Measurements from ENCODE around the gene INAVA.
"Not testable (repeated sequence)": the region's sequence is repeated elsewhere in the genome, so short reads cannot be mapped to it uniquely, and the experiment has no call there.

- TF ChIP-seq, protein P1, sequence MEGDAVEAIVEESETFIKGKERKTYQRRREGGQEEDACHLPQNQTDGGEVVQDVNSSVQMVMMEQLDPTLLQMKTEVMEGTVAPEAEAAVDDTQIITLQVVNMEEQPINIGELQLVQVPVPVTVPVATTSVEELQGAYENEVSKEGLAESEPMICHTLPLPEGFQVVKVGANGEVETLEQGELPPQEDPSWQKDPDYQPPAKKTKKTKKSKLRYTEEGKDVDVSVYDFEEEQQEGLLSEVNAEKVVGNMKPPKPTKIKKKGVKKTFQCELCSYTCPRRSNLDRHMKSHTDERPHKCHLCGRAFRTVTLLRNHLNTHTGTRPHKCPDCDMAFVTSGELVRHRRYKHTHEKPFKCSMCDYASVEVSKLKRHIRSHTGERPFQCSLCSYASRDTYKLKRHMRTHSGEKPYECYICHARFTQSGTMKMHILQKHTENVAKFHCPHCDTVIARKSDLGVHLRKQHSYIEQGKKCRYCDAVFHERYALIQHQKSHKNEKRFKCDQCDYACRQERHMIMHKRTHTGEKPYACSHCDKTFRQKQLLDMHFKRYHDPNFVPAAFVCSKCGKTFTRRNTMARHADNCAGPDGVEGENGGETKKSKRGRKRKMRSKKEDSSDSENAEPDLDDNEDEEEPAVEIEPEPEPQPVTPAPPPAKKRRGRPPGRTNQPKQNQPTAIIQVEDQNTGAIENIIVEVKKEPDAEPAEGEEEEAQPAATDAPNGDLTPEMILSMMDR (IDR thresholded peaks at IDR 0.05), result not testable (repeated sequence)
- TF ChIP-seq POLR2A (IDR thresholded peaks at IDR 0.05), result not testable (repeated sequence)
Measured at GRCh38 chr1:200963888-200964287, 69.2 kb downstream of the INAVA start.

Data from upper lobe of left lung (tissue), 4 donors.